Activated CD8-positive, alpha-beta memory T cell treated with anti-CD3 and anti-CD28 coated beads, Interleukin-2, amount 50 U/mL, for 1 hour (primary cell): ENCODE data around the gene ATP7B.
"Not testable (repeated sequence)": the region's sequence is repeated elsewhere in the genome, so short reads cannot be mapped to it uniquely, and the experiment has no call there.

Source experiments
- DNase-seq: peaks from one replicate; pipeline ENCODE4 v3.0.0-alpha.2; 2020; ENCODE audit errors: extremely low read depth

The ATP7B gene

DNA sequence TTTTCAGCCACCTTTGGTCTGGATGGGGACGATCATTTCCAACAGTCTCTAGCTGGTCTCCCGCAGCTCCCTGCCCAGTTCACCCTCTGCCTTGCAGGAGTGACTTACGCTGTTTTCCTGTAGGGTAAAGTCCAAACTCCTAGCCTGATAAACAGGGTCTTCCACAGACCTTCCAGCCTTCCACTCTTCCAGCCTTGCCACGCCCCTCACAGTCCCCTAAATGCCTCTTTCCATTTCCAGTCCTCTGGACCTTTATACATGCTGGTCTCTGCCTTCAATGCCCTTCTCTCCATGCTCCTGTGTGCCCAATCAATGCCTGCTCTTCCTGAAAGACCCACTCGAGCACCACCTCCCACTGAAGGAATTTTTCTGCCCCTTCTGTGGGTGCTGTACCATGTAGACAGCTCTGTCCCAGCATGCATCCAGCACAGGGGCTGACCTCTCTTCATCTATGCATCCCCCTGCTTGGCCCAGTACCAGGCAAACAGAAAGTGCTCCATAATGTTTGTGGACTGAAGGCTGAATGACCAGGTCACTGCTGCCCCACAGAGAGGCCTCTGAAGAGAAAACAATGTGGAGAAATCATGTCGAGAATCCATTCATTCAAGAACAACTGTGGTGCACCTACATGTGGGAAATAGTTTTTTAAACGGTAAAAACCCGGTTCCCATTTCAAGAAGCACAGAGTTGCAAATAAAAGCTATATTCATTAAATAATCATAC, 4.6 kb downstream of the ATP7B start:
- DNase-seq, result no peak

DNA sequence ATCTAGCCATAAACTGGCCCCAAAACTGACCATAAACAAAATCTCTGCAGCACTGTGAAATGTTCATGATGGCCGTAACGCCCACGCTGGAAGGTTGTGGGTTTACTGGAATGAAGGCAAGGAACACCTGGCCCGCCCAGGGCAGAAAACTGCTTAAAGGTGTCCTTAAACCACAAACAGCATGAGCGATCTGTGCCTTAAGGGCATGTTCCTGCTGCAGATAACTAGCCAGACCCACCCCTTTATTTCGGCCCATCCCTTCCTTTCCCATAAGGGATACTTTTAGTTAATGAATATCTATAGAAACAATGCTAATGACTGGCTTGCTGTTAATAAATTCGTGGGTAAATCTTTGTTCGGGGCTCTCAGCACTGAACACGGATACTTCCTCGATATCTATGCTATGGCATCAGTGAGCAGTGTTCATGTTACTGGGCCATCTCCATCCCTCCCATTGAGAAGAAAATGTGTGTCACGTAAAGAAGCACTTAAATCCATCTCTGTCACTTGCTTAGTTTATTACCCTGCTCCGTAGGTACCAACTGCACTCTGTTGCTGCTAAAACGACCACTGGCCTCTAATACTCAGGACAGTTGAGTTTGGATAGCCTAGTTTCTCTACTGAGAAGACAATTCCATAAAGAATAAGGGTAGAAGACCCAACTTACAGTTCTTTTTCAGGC, 5.3 kb downstream of the ATP7B start:
- DNase-seq, result no peak

DNA sequence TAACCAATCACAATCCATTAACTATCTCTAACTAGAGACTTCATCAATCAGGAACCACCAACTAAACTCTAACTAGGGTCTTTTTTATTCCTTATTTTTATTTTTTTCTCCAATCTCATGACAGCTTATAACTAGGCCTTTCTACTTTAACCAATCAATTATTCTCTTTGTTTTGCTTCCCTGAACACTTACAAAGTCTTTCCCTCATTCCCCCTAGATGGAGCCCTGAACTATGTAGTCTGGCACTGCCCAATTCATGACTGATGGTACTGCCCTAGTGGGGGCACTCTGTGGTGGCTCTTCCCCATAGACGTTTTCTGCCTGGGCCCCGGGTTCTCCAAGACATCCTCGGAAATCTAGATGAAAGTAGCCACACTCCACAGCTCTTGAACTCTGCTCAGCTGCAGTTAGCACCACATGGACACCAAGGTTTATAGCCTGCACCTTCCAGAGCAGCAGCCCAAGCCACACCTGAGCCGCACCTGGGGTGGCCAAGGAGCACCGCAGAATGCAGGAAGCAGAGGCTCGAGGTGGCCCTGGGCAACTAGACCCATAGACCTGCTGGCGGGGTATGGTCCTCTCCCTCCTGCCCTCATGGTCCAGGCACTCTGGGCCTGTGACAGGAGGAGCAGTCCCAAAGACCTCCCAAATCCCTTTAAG, 6.6 kb downstream of the ATP7B start:
- DNase-seq, result no peak

DNA sequence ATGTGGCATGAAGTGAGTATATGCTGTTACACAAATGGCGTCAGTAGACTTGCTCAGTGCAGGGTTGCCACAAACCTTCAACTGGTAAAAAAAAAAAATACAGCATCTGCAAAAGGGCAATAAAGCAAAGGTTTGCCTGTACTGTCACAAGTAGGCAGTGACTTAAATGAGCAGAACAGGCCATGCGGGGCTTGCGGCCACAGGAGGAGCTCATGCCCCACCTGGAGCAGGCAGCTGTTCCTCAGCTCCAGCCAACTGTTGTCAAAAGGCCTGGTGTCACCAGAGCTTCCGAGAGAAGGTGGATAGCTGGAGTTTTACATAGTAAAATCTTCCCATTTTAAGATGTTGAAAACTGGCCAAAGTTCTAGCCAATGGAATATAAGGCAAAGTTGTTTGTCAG, 7.7 kb downstream of the ATP7B start:
- no peak for DNase-seq

DNA sequence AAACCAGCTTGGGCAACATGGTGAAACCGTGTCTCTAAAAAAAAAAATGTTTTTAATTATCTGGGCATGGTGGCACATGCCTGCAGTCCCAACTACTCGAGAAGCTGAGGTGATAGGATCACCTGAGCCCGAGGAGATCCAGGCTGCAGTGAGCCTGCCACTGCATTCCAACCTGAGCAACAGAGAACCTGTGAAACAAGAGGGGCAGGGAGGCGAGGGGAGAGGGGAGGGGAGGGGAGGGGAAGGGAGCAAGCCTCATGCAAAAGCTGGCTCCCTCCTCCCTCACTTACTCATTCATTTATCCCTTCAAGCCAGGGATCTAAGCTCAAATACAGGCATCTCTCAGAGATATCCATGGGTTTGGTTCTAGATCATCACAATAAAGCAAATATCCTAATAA, 8.9 kb downstream of the ATP7B start:
- no peak for DNase-seq

DNA sequence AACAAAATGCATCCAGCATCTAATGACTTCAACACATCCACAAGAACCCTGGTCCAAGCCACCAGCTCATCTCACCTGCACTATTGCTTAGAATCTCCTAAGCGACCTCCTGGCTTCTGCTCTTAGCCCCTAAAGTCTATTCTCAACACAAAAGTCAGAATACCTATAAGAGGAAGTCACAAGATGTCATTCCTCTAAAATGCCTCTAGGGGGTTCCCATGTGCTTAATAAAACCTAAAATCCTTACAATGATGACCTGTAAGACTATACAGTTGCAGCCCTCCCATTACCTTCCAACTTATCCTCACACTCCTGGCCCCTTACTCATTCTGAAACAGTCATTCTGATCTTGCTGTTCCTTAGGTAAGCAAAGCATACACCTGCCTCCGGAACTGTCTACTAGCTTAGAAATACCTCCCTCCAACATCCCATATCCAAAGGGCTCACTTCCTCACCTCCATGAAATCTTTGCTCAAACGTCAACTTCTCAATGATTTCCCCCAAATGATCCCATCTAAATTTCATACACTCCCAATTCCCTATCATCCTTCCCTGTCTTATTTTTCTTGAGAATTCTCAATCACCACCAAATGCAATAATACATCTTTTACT, 10.0 kb downstream of the ATP7B start:
- no peak for DNase-seq

DNA sequence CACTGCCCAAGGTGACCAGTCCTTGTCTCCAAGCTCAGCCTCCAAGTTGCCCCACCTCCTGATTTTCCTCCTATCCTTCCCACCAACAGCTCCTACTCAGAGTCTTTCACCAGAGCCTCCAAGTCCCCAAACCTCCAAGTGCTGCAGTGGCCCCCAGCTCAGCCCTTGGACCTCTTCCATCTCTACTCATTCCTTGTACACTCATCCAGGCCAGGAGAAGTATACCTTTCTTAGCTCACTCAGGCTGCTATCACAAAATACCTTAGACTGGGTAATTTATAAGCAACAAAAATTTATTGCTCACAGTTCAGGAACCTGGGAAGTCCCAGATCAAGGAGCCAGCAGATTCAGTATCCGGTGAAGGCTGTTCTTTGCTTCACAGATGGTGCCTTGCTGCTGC, 11.3 kb downstream of the ATP7B start:
- DNase-seq, result no peak

DNA sequence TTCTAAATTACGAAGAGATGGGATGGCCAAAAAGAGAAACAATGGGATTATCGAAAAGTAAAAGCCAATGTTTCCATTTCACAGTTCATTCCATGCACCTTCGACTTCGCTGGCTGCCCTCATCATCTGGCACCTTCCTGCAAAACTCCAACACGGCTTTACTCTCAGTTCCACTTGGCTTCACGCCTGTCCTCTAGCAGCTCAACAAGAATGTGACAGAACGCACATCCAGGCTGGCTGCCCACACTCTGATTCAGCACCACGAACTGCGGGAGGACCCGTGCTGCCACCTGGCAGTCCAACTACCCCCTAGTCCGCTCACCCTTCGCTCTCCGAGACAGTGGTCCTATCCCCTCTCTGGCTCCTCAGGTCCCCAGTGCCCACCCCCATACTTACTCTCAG, 11.7 kb downstream of the ATP7B start:
- DNase-seq, result no peak

DNA sequence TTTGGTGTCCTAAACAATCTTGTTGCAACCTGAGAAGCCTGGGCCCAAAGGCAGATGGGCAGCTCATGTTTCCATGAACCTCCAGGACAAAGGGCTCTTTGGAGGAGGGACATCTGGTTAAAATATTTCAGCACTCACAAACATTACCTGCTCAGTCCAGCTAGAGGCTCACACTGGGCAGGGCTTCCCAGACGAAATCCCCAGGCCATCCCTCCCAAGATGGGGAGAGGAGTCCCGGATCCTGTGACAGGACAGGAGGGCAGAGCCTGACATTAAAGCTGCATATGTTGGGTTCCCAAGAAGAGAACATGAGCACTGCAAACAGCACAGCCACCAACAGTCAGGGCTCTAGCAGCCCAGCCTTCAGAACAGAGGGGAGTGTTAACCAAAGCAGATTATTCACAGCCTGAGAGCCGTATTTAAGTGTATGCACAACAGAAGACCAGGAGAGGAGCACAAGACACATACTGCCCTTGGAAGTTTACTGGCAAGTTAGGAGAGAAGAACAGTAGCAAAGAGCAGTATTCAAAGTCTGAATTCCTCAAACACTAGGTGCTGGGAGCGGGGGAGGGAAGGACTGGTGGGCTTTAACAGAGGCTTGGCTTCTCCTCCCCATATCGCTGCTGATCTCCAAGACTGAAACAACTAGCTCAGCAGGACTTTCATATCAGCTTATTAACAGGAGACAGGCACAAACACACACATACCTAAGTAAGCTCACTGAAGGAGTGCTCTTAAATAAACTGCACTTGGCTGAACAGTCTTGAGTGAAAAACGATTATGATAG, 12.3 kb downstream of the ATP7B start:
- DNase-seq, result no peak

DNA sequence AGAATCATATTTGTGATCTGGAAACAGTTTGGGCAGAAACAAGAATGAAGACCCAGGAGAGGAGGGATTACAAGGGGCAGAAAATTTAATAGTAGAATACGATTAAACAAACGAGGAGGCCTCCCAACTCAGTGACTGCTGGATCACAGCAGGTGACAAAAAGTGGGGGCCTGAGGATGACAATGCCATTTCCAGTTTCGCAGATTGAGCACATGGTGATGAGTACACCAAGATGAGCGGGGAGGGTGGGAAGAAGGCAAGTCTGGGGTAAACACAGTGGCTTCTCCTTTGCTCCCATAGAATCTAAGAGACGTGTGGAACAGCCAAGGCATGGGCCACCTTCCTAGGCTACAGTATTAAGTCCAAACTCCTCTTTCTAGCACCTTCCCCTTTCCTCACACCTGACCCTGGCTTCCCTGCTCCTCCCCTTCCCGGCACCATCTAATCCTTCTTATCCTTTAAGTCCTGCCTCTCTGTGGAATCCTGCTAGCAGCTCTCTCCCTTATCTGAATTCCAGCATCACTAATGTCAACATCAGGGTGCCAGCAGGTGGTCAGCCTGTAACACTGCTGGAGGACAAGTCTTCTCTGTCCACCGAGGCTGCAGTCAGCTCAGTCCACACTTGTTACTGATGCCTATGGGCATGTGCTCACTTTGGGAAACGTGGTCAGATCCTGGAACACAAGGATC, 13.5 kb downstream of the ATP7B start:
- DNase-seq, result no peak

DNA sequence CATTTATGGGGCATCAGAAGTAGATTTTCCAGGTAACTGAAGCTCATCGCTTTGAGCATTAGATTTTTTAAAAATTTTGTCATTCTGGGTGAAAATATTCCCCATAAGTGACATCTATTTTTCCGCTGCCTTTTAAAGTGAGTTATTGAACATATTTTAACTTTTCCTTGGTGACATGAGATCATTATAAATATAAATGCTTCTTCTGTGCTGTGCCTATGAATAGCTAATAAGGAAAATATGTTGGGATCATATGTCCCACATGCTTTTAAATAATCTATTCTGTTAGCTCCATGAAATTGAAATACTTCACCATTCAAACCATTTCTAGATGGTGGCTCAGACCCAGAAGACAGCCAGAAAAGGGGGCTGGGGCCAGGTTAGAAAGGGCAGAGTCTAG, 14.1 kb downstream of the ATP7B start:
- no peak for DNase-seq

DNA sequence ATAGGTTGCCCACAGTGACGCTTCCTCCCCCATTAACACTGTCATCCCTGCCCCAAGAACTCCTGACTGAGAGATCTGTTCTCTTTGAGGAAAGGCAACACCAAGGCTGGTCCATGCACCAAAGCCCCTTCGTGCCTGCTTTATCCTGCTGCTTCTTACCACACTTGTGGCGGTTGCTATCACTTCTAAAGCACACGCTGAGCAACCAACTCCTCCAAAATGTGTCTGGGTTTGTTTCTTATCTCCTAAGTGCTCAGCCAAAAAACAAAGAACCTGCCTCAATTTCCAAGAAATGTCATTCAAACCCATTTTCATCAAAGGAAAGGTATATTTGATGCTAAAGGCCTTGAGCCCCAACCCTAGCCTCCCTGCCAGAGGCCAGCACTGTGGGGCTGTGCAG, 14.6 kb downstream of the ATP7B start:
- no peak for DNase-seq

DNA sequence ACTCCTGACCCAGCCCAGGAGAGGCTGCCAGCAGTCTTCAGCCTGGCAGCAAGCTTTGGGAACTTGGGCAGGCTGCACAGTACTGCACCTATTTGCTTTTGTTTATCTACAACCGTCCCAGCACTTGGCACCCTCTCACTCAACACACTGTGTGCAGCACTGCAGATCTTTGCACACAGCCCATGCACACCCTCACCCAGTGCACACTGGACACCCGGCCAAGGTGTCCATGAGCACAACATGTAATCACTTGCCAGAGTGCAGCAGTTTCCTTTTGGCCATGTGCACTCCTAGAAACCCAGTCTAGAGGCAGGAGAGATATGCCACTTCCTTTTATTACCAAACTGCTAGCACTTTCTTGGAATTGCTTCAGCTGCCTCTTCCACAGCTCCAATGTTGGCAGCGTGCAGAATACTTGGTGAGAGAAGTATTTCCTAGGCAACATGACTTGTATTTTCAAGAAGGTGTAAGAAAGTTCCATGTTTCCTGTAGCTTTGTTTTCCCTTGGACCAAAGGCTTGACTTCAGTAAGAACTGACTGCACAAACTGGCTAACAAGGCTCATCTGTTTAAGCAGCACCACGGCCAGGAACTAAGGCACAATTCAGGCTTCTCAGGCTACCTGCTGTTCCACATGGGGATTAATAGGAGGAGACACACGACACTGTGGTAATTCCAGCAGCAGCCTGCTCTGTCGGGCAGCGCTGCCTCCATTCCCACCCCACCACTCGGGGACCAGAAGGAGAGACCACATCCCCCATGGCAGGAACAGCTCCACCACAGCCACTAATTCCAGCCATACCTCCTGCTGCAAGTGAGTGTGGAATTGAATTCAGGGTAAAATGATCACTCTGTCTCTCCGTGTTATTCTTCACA, 15.3 kb downstream of the ATP7B start:
- DNase-seq, result no peak

DNA sequence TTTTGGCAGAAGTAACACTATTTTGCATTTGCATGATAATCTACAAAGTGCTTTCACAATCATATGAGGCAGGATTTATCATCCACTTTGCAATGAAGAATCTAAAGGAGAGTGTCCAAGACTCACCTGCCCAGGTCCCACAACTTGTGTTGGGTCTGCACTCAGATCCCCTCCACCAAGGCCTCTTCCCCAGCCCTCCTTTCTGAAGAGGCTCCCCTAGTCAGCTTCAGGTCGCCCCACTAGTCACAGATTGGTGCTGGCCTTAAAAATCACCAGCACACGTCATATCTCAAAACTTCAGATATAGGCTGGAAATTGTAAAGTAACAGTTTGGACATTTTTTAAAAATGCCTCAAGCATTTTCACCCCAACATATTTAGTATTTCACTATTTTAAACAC, 17.5 kb downstream of the ATP7B start:
- no peak for DNase-seq

DNA sequence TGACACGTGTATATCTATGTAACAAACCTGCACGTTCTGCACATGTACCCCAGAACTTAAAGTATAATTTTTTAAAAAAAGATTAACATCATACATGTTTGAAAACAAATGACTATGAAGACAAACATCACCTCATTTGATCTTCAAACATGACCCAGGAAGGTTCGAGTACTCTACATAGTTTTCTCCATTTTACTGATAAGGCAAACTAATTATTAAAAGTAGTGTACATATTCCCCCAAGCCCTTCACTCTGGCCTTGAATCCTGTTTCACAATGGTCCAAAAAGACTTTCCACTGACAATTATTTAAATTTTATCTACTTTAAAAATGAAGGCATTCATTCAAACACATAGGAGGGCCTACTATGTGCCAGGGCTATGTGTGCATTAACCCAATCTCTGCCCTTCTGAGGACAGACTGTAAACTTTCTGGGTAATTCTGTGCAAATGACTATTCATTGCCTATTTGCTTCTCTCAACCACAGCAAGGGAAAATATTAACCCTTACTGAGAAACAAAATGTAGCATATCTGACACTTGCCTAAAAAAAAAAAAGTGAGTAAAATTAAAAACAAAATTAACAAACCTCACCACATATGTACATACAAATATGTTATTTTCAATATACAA, 22.1 kb downstream of the ATP7B start:
- no peak for DNase-seq

DNA sequence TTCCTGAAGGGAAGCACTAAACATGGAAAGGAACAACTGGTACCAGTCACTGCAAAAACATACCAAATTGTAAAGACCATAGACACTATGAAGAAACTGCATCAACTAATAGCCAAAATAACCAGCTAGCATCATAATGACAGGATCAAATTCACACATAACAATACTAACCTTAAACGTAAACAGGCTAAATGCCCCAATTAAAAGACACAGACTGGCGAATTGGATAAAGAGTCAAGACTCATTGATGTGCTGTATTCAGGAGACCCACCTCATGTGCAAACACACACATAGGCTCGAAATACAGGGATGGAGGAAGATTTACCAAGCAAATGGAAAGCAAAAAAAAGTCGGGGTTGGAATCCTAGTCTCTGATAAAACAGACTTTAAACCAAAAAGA, 26.3 kb downstream of the ATP7B start:
- not testable (repeated sequence) for DNase-seq

DNA sequence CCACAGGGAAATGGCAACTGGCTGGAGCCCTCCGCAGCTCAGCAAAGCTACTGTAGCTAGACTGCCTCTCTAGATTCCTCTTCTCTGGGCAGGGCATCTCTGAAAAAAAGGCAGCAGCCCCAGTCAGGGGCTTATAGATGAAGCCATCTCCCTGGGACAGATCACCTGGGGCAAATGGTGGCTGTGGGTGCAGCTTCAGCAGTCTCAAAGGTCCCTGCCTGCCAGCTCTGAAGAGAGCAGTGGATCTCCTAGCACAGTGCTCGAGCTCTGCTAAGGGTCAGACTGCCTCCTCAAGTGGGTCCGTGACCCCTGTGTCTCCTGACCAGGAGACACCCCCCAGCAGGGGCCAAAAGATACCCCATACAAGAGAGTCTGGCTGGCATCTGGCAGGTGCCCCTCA, 28.0 kb downstream of the ATP7B start:
- DNase-seq, result not testable (repeated sequence)

DNA sequence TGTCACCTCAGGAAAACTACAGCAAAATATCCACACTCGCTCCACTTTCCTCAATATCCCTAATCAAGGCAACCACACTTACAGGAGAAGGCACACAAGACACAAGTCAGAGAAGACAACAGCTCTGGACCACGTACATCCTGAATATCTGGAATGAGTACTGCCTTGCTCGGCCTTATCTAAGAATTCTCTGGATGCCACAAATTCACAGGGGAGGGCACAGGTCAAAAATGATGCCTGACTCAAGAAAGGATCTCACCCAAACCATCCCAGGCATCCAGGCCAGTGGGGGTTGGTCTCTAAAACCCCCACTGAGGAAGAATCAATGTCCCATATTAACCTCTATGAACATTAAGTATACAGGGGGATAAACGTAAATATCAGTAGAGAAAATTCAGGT, 29.9 kb downstream of the ATP7B start:
- DNase-seq, result no peak

DNA sequence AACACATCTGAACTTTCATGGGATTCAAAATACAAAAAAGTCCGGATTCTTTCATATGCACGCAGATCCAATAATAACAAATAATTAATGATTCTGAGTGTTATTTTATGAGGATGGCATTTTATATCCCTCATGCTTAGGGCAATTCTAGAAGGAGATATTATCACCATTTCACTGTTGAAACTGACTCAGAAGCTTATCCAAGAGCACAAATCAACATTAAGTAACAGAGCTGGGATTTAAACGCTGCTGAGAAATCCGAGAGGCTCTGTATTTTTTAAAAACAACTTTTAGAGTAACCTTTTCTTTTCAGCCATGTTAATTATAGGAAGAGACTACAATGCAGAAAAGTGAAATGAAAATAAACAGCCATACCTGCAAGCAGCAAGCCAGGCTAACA, 30.3 kb downstream of the ATP7B start:
- DNase-seq, result no peak
